Measurements from ENCODE around the gene GNG7.
"Not testable (repeated sequence)": the region's sequence is repeated elsewhere in the genome, so short reads cannot be mapped to it uniquely, and the experiment has no call there.

GNG7 gene

DNA sequence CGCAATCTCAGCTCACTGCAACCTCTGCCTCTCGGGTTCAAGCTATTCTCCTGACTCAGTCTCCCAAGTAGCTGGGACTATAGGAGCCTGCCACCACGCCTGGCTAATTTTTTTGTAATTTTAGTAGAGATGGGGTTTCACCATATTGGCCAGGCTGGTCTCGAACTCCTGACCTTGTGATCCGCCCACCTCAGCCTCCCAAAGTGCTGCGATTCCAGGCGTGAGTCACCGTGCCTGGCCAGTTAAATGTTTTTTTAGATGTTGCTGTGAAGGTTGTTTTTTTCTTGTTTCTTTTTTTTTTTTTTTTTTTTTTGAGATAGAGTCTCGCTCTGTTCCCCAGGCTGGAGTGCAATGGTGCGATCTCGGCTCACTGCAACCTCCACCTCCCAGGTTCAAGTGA lies 183.6 kb downstream of the GNG7 start:
- not testable (repeated sequence) for H3K9me3 Mint-ChIP-seq; H3K36me3 Mint-ChIP-seq (ENCODE audit: insufficient read depth); H3K4me1 Mint-ChIP-seq; H3K4me3 Mint-ChIP-seq; DNase-seq (ENCODE audit: low spot score in 2 of 2); ATAC-seq (replicated peaks; ENCODE audit: extremely low read depth, poor library complexity, severe bottlenecking); H3K27ac Mint-ChIP-seq (ENCODE audit: low read depth); H3K27me3 Mint-ChIP-seq

DNA sequence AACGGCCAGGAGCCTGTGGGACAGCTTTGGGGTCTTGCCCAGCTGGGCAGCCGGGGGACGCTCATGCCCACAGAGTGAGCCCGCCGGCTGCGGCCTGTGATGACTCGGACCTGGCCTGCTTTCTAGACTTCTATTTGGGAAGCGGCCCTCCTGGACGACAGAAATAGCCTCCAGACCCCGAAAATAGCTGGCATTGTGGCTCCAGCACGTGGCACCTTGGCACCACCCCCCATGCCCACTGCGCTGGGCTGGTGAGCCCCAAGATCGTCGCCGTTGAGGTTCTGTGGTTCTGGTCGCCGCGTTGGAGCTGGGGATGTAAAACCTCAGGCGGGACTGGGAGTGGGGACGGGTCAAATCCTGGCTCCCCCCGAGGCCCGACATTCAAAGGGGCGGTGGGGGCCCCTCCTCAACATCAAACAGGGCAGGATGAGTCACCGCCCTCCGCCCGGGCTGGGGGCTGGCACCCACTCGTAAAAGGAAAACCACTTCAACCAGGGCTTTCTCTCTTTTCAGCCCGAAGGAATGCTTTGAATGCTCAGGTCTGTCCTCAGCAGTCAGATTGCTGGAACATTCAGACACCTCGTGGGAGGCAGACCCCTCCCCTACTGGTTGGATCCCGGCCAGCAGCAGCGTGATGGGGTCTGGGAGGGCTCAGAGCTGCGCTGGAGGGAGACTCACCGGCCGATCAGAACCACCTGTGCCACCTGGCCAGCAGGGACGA lies 184.5 kb downstream of the GNG7 start:
- ATAC-seq (replicated peaks; ENCODE audit: extremely low read depth, poor library complexity, severe bottlenecking) = no peak
- no peak overlapping the region for H3K4me3 Mint-ChIP-seq
- peaks cover 7% of the 10 kb centered on the region for H3K36me3 Mint-ChIP-seq (ENCODE audit: insufficient read depth)
- no peaks in the 10 kb centered on the region for H3K27me3 Mint-ChIP-seq
- H3K27ac Mint-ChIP-seq (ENCODE audit: low read depth) = no peak overlapping the region
- no peaks in the 10 kb centered on the region for H3K4me1 Mint-ChIP-seq
- no peaks in the 10 kb centered on the region for H3K9me3 Mint-ChIP-seq
- no peak for DNase-seq (ENCODE audit: low spot score in 2 of 2)

DNA sequence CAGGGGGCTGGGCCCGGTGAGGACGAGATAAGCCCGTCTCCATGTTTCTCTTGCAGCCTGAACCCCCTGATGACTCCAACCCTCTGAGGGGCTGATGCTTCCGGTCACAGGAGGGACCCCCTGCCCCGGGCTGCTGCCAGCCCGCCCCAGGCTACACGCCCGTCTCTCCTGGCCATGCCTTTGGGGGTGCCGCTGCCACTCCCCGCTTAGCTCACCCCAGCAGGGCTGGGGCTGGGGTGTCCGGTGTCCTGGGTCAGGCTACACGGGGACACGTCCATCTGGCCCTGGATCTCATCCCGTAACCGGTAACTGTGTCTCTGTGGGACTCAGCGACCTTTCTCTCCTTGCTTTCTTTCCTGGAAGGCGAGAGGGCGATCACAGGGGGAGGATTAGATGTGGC lies 185.8 kb downstream of the GNG7 start:
- no peak overlapping the region for H3K4me3 Mint-ChIP-seq
- no peak for ATAC-seq (replicated peaks; ENCODE audit: extremely low read depth, poor library complexity, severe bottlenecking)
- no peaks in the 10 kb centered on the region for H3K27me3 Mint-ChIP-seq
- no peaks in the 10 kb centered on the region for H3K4me1 Mint-ChIP-seq
- H3K27ac Mint-ChIP-seq (ENCODE audit: low read depth) = no peak overlapping the region
- H3K9me3 Mint-ChIP-seq = no peaks in the 10 kb centered on the region
- H3K36me3 Mint-ChIP-seq (ENCODE audit: insufficient read depth) = peaks cover 7% of the 10 kb centered on the region
- DNase-seq (ENCODE audit: low spot score in 2 of 2) = no peak

GRCh38 chr19:2514981-2515518 lies 187.4 kb downstream of the GNG7 start:
- H3K36me3 Mint-ChIP-seq (ENCODE audit: insufficient read depth) = peaks cover 7% of the 10 kb centered on the region
- no peaks in the 10 kb centered on the region for H3K9me3 Mint-ChIP-seq
- no peaks in the 10 kb centered on the region for H3K4me1 Mint-ChIP-seq
- no peak overlapping the region for H3K4me3 Mint-ChIP-seq
- H3K27me3 Mint-ChIP-seq = no peaks in the 10 kb centered on the region
- ATAC-seq (replicated peaks; ENCODE audit: extremely low read depth, poor library complexity, severe bottlenecking) (no peak), DNase-seq (ENCODE audit: low spot score in 2 of 2) (no peak)
- H3K27ac Mint-ChIP-seq (ENCODE audit: low read depth) = no peak overlapping the region

DNA sequence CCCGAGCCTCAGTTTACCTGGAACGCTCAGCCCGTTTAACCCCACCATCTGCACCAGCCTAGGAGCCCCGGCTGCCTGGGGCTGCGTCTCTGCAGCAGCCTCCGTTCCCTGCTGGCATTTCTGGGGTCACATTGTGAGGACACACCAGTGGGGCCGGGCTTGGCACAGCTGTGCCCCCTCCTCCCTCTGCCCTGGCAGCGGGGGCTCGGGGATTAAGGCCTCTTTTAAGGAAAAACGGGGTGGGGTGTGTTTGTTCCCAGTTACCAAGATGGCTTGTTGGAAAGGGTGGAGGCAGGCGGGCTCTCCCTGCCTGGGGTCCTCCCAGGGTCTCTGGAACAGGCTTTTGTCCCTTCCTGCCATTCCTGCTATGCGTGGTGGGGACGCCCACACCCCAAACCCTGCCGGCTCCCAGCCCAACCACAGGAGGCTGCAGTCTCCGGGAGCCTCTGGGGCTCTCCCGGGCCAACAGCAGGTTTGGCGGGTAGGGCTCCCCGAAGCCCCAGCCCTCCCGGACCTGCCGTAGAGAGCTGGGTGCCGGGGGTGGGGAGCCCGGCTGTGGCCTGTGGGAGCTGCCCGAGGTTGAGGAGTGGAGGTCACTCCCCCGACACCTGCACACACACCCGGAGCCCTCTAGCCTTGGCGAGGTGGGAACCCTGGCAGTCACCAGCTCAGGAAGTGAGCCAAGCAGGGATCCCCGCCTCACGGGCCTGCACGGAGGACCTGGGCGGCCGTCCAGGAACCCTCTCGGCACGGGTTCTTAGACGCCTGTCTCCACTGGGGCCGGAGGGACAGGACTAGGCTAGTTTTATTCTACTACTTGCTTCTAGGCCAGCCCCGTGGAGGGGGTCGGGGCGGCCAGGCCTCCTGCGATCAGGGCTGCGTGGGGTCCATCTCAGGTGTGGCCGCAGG lies 189.7 kb downstream of the GNG7 start:
- H3K27me3 Mint-ChIP-seq = no peaks in the 10 kb centered on the region
- no peak for ATAC-seq (replicated peaks; ENCODE audit: extremely low read depth, poor library complexity, severe bottlenecking)

DNA sequence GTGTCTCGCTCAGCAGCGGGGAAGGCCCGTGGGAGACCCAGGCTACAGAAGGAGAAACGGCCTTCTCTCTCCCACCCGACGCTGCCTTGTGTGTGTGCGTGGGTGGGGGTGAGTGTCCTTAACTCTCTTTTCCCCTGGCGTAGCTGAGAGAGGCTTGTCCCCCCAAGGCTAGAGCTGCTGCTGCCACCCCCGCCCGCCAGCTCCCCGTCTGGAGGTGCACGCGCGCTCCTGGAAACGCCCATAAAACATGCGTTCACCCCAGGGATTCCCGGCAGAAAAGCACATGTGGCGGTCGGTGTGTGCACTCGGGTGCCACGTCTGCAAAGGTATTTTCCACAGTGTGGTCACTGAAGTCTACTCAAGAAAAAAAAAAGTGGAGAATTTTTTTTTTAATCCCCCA lies 190.5 kb downstream of the GNG7 start:
- Mint-ChIP-seq H3K4me3 (no peak overlapping the region), H3K4me1 (peaks cover 8% of the 10 kb centered on the region), H3K9me3 (no peaks in the 10 kb centered on the region), H3K27ac (ENCODE audit: low read depth) (no peak overlapping the region), H3K27me3 (no peaks in the 10 kb centered on the region), H3K36me3 (ENCODE audit: insufficient read depth) (peaks cover 7% of the 10 kb centered on the region)
- DNase-seq (ENCODE audit: low spot score in 2 of 2) = no peak
- no peak for ATAC-seq (replicated peaks; ENCODE audit: extremely low read depth, poor library complexity, severe bottlenecking)

More for the DNA sequence above, 189.7 kb downstream of the GNG7 start:
- Mint-ChIP-seq H3K4me1 (peaks cover 5% of the 10 kb centered on the region), H3K27ac (ENCODE audit: low read depth) (no peak overlapping the region), H3K4me3 (no peak overlapping the region), H3K9me3 (no peaks in the 10 kb centered on the region), H3K36me3 (ENCODE audit: insufficient read depth) (peaks cover 7% of the 10 kb centered on the region)
- no peak for DNase-seq (ENCODE audit: low spot score in 2 of 2)

- DNase-seq (ENCODE audit: low spot score in 2 of 2) (no peak), ATAC-seq (replicated peaks; ENCODE audit: extremely low read depth, poor library complexity, severe bottlenecking) (no peak)
- no peak overlapping the region for H3K4me3 Mint-ChIP-seq
- peaks cover 8% of the 10 kb centered on the region for H3K4me1 Mint-ChIP-seq
- no peaks in the 10 kb centered on the region for H3K9me3 Mint-ChIP-seq
- H3K27me3 Mint-ChIP-seq = no peaks in the 10 kb centered on the region
- peaks cover 7% of the 10 kb centered on the region for H3K36me3 Mint-ChIP-seq (ENCODE audit: insufficient read depth)
- H3K27ac Mint-ChIP-seq (ENCODE audit: low read depth) = no peak overlapping the region
Measured at GRCh38 chr19:2511570-2511969, 190.9 kb downstream of the GNG7 start.

DNA sequence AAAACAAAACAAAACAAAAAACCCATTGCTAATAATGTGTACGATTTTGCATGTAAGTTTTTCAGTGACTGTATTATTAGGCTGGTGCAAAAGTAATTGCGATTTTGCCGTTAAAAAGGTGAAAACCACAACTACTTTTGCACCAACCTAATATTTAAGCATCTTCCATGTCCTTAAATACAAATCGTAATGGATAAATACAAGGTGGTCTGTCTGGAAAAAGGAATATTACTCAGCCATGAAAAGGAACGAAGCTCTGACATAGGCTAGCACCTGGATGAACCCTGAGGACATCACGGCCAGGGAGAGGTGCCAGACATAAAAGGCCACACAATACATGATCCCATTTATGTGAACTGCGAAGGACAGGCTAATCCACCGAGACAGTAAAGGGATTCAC lies 193.4 kb downstream of the GNG7 start:
- no peak for ATAC-seq (replicated peaks; ENCODE audit: extremely low read depth, poor library complexity, severe bottlenecking)
- peaks cover 4% of the 10 kb centered on the region for H3K36me3 Mint-ChIP-seq (ENCODE audit: insufficient read depth)
- no peak overlapping the region for H3K4me3 Mint-ChIP-seq
- no peaks in the 10 kb centered on the region for H3K27me3 Mint-ChIP-seq
- no peaks in the 10 kb centered on the region for H3K9me3 Mint-ChIP-seq
- DNase-seq (ENCODE audit: low spot score in 2 of 2) = no peak
- peaks cover 11% of the 10 kb centered on the region for H3K4me1 Mint-ChIP-seq
- H3K27ac Mint-ChIP-seq (ENCODE audit: low read depth) = no peak overlapping the region

GRCh38 chr19:2507109-2507508 lies 195.4 kb downstream of the GNG7 start:
- ATAC-seq (replicated peaks; ENCODE audit: extremely low read depth, poor library complexity, severe bottlenecking) (no peak), DNase-seq (ENCODE audit: low spot score in 2 of 2) (peak in 1 of 2 donors; percentile 15)
- peaks cover 21% of the 10 kb centered on the region for H3K4me1 Mint-ChIP-seq
- H3K9me3 Mint-ChIP-seq = no peaks in the 10 kb centered on the region
- H3K27ac Mint-ChIP-seq (ENCODE audit: low read depth) = no peak overlapping the region
- no peak overlapping the region for H3K4me3 Mint-ChIP-seq
- no peaks in the 10 kb centered on the region for H3K27me3 Mint-ChIP-seq
- H3K36me3 Mint-ChIP-seq (ENCODE audit: insufficient read depth) = peaks cover 2% of the 10 kb centered on the region

DNA sequence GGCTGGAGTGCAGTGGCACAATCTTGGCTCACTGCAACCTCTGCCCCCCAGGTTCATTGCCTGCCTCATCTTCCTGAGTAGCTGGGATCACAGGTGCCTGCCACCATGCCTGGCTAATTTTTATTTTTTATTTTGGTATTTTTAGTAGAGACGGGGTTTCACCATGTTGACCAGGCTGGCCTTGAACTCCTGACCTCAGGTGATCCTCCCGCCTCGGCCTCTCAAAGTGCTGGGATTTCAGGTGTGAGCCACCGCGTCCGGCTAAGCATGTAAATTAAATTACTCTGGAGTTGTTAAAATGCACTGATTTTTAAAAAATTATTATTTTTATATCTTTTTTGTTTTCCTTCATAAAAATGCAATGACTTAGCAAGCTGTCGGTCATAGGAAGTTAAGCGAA lies 195.8 kb downstream of the GNG7 start:
- ATAC-seq (replicated peaks; ENCODE audit: extremely low read depth, poor library complexity, severe bottlenecking); H3K36me3 Mint-ChIP-seq (ENCODE audit: insufficient read depth); H3K4me3 Mint-ChIP-seq; H3K27me3 Mint-ChIP-seq; DNase-seq (ENCODE audit: low spot score in 2 of 2); H3K27ac Mint-ChIP-seq (ENCODE audit: low read depth); H3K9me3 Mint-ChIP-seq: not testable (repeated sequence)
- H3K4me1 Mint-ChIP-seq = peaks cover 21% of the 10 kb centered on the region

DNA sequence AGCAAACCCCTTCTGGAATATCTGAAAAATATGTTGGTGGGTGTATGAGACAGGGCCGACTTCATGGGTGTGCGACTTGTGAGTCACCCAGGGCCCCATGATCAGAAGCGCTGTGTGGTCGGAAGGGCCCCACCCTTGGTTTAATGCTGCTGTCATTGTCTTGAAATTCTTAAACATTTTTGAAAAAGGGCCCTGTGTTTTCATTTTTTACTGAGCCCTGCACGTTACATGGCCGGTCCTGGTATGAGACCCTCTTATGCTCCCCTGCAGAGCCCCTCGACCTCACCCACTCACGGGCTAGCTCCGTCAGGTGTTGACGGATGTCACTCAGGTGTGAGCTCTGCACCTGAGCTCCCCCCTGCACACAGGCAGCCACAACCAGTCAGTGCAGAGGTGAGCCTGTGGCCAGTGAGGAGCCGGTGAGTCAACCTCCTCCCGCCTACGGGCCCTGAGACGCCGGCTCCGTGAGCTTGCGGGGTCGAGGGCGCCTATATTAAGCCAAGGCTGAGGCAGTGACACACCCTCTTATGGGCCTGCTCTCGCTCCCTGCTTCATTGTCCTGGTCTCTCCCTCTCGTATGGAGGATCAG lies 198.9 kb downstream of the GNG7 start:
- H3K27me3 Mint-ChIP-seq = no peaks in the 10 kb centered on the region

DNA sequence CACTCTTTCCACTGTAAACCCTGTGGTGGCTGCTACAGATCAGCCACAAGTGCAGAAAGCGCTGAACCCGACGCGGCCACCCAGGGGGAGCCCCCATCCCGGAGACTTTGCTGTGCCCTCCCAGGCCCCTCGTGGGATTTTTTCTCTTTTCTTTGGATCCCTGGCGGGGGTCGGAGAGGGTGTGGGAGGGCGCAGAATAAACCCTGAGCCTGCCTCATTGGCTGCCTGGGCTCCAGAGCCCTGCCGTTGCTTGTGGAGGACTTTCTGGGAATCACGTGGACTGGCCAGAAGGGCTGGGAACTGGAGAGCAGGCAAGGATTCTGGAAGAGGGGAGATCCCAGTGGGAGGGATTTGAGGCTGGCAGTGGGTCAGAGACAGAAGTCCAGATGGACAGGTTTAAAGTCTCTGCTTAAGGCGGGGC lies 201.6 kb downstream of the GNG7 start:
- no peak for ATAC-seq (replicated peaks; ENCODE audit: extremely low read depth, poor library complexity, severe bottlenecking)
- no peaks in the 10 kb centered on the region for H3K9me3 Mint-ChIP-seq
- H3K4me3 Mint-ChIP-seq = no peak overlapping the region
- DNase-seq (ENCODE audit: low spot score in 2 of 2) = no peak
- H3K36me3 Mint-ChIP-seq (ENCODE audit: insufficient read depth) = peaks cover 2% of the 10 kb centered on the region
- peaks cover 20% of the 10 kb centered on the region for H3K4me1 Mint-ChIP-seq
- no peaks in the 10 kb centered on the region for H3K27me3 Mint-ChIP-seq
- H3K27ac Mint-ChIP-seq (ENCODE audit: low read depth) = no peak overlapping the region

More for the DNA sequence above, 198.9 kb downstream of the GNG7 start:
- ATAC-seq (replicated peaks; ENCODE audit: extremely low read depth, poor library complexity, severe bottlenecking) (peak; percentile 95), DNase-seq (ENCODE audit: low spot score in 2 of 2) (peak; percentile 44 to 63)
- Mint-ChIP-seq H3K36me3 (ENCODE audit: insufficient read depth) (peaks cover 2% of the 10 kb centered on the region), H3K4me1 (peaks cover 21% of the 10 kb centered on the region), H3K9me3 (no peaks in the 10 kb centered on the region), H3K27ac (ENCODE audit: low read depth) (peak overlapping the region; percentile 95), H3K4me3 (peak overlapping the region; percentile 64)

Measured in central memory CD8-positive, alpha-beta T cell (primary cell).